Measurements from ENCODE around the gene NME4.

DNA sequence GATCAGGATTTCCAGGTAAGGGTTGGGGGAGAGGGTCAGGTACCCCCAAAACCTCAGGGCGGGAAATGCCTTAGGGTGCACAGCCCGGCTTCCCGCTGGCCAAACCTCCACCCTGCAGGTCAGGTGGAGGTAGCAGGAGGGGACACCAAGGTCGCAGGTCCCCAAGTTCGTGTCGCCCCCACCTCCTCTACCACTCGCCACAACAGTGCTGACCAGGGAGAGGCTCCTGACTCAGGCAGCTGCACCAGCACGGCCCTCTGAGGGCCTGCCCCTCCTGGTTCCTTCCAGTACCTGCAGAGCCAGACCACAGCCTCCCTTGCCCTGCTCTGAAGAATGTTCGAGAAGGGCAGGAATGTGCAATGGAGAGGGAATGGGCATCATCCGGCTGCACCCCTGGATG is 30.5 kb upstream of the NME4 start:
- TF ChIP-seq, protein P1, sequence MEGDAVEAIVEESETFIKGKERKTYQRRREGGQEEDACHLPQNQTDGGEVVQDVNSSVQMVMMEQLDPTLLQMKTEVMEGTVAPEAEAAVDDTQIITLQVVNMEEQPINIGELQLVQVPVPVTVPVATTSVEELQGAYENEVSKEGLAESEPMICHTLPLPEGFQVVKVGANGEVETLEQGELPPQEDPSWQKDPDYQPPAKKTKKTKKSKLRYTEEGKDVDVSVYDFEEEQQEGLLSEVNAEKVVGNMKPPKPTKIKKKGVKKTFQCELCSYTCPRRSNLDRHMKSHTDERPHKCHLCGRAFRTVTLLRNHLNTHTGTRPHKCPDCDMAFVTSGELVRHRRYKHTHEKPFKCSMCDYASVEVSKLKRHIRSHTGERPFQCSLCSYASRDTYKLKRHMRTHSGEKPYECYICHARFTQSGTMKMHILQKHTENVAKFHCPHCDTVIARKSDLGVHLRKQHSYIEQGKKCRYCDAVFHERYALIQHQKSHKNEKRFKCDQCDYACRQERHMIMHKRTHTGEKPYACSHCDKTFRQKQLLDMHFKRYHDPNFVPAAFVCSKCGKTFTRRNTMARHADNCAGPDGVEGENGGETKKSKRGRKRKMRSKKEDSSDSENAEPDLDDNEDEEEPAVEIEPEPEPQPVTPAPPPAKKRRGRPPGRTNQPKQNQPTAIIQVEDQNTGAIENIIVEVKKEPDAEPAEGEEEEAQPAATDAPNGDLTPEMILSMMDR (IDR thresholded peaks at IDR 0.05): no peak
- no peak for TF ChIP-seq ZFX (IDR thresholded peaks at IDR 0.05; ENCODE audit: borderline replicate concordance)
